IPS-15b (cell line): Measurements from ENCODE around the gene JAG2.
A peak's percentile ranks its signal among the peaks of the same experiment; 100 is the strongest.

Experiments used
- H3K27me3 ChIP-seq: one replicate; pipeline ENCODE4 v1.6.1; 2013; ENCODE audit warnings: low read length; ENCODE audit not compliant: control insufficient read depth, insufficient read depth
- H3K36me3 ChIP-seq: one replicate; pipeline ENCODE4 v1.6.1; 2013; ENCODE audit warnings: low read length; ENCODE audit not compliant: control insufficient read depth, insufficient read depth
- H3K4me1 ChIP-seq: one replicate; pipeline ENCODE4 v1.6.1; 2013; ENCODE audit warnings: mild to moderate bottlenecking, low read length; ENCODE audit not compliant: control insufficient read depth, insufficient read depth
- H3K4me3 ChIP-seq: one replicate; pipeline ENCODE4 v1.5.1; 2013; ENCODE audit warnings: low read depth, low read length
- H3K9ac ChIP-seq: one replicate; pipeline ENCODE4 v1.6.1; 2013; ENCODE audit warnings: low read depth, mild to moderate bottlenecking, low read length
- H3K9me3 ChIP-seq: one replicate; pipeline ENCODE4 v1.6.1; 2013; ENCODE audit warnings: mild to moderate bottlenecking, low read length; ENCODE audit not compliant: control insufficient read depth, insufficient read depth

JAG2 gene

DNA sequence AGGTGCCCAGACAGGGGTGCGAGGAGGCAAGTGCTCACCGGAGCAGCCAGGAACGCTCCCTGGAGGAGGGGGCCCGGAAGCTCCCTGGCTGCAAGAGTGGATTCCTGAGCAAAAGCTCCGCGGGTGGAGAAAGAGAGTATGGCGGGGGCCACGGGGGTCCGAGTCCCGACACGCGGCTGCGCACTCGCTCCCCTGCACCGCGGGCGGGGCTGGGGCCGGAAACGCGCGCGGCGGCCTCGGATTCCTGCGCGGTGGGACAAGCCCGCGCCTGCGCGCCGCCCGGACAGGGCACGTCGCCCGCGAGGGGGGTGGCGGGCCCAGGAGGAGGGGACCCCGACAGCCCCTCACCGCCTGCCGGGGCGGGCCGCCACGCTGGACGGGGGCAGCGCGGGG lies 75.5 kb downstream of the JAG2 start:
- Histone ChIP-seq H3K36me3 (no peaks in the 10 kb centered on the region), H3K9ac (no peak overlapping the region), H3K4me3 (peak overlapping the region; percentile 50), H3K27me3 (peaks cover 23% of the 10 kb centered on the region), H3K9me3 (no peaks in the 10 kb centered on the region), H3K4me1 (peaks cover 2% of the 10 kb centered on the region)

DNA sequence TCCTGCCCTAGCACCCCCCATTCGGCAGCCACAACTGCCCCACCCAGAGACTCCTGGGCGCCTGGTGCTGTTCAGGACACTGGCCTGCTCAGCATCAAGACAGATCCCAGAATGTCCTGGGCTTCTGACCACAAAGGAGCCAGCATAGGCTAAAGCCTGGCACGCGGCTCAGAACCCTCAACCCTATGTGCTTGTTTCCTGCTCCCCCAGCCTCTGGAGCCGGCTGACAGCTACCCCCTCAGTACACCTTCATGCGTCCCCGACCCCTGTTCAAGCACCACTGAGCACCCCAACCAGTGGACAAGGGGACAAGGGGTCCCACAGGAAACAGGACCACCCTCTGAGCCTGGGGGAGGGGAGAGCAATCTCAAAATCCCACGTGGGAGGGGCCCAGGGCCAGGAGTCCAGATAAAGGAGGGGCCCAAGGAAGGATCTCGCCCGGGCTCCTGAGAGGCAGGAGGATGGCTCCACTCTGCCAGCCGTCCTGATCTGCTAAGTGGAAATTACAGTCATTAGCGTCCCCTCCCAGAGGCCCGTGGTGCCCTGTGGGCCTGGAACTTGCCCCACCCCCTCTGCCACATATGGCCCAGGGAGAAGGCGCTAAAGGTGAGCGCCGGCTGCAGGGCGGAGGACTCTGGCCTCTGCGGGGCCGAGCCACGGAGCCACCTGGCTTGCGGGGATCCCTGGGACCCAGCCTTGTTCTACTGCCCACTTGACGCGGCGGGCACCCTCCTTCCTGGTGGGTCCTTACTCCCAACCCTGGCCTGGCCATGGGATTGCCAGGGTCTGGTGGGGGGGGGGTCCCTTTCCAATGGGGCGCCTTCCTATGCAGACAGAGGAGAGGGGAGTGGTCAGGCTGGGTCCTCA lies 76.2 kb downstream of the JAG2 start:
- Histone ChIP-seq H3K4me3 (peak overlapping the region; percentile 50), H3K9ac (no peak overlapping the region), H3K27me3 (peaks cover 27% of the 10 kb centered on the region), H3K4me1 (peaks cover 2% of the 10 kb centered on the region), H3K9me3 (no peaks in the 10 kb centered on the region), H3K36me3 (no peaks in the 10 kb centered on the region)

DNA sequence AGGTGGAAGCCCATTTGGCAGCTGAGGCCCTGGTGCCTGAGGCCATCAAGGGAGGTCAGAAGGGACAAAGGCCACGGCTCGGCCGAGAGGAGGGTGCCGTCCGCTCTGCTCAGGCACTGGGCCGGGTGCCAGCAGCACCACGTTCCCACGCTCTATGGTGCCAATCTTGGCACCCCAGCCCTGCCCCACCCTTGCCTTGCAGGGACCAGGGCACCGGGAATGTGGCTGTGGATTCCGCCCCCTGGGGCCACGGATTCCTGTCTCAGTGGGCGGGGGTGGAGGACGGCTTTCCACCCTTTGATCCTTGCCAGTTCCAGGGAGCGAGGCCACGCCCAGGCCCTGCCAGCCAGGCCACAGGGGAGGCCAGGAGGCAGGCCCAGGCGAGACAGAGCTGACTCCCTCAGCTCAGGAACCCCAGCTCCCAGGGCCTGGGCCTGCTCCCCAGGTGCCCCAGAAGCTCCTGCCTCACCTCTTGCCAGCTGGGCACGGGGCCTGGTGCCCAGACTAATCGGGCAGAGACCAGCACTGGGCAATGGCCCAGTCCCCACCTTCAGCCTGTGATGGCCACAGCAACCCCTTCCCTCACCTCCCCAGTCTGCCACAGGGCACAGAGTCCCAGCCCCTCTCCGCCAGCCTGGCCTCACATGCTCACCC lies 76.9 kb downstream of the JAG2 start:
- no peak overlapping the region for H3K4me3 ChIP-seq
- no peaks in the 10 kb centered on the region for H3K9me3 ChIP-seq
- no peaks in the 10 kb centered on the region for H3K36me3 ChIP-seq
- H3K9ac ChIP-seq, result no peak overlapping the region
- peaks cover 2% of the 10 kb centered on the region for H3K4me1 ChIP-seq
- peaks cover 27% of the 10 kb centered on the region for H3K27me3 ChIP-seq

DNA sequence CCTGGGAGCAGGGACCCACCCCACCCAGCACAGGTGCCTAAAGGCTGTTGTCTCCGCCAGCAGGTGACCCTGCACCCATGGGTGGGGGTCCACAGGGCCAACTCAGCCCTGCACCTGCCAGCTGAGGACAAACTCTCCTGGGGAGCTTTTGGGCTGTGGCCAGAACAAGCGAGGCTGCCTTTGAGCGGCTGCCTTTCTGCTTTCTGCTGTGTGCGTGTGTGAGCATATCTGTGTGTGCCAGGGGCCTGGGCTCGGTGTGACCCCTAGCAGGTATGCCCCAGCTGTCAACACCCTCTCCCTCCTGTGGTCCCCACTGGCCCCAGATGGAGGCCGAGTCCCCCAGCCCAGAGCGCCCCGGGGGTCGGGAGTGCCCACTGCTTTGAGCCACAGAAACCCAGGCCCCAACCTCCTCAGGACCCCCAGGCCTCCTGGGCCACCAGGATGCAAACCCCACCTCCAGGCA lies 77.5 kb downstream of the JAG2 start:
- H3K36me3 ChIP-seq, result no peaks in the 10 kb centered on the region
- H3K4me1 ChIP-seq, result peaks cover 2% of the 10 kb centered on the region
- H3K4me3 ChIP-seq, result no peak overlapping the region
- H3K9ac ChIP-seq, result no peak overlapping the region
- no peaks in the 10 kb centered on the region for H3K9me3 ChIP-seq
- H3K27me3 ChIP-seq, result peaks cover 27% of the 10 kb centered on the region
